ENCODE results near the gene IL17A. TPM values are rescaled to one million over a fixed set of nuclear protein-coding genes. Genes with fewer than 3 reads are reported as not detected.
"Not testable (repeated sequence)": the region's sequence is repeated elsewhere in the genome, so short reads cannot be mapped to it uniquely, and the experiment has no call there.

IL17A gene
- polyA plus RNA-seq, 12 donors: not detected

DNA sequence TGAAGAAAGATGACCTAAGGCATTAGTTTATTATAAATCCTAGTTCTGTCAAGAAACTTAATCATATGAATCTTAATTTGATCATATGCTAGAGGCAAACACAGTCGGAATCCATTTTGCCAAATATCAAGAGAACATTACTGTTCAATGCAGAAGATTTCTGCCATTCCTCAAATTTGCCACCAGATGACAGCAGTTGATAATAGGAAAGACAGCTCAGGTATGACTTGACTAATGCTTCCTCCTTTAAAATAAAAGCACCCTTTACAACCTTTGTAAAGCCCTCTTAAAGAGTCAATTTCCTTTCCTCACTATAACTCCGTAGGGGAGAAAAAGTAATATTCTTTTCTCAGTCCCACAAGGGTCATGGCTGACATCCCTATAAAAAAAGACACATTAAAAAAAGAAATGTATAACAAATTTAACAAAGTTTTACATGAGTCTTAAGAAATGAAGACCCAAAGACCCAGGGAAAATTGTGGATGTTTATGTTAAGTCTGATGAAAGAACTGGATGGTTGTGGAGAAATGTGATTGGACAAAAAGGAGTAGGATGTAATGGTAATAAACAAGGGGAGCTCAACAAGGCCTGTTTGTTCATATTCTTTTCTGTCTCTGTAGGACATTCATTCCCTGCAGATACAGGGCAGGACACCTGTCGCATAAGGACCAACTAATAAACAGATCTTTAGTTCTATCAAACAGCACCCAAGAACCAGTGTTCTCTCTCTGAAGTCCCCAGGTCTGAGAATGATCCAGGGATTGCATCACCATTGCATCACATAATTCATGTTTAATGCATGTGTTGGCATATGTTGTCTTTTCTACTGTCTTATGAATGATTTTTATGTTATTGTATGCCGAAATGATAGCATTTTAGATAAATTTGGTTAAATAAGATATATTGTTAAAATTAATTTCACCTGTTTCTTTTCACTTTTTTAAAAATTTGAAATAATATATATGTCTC, 23.0 kb upstream of the IL17A start:
- DNase-seq: no peak

DNA sequence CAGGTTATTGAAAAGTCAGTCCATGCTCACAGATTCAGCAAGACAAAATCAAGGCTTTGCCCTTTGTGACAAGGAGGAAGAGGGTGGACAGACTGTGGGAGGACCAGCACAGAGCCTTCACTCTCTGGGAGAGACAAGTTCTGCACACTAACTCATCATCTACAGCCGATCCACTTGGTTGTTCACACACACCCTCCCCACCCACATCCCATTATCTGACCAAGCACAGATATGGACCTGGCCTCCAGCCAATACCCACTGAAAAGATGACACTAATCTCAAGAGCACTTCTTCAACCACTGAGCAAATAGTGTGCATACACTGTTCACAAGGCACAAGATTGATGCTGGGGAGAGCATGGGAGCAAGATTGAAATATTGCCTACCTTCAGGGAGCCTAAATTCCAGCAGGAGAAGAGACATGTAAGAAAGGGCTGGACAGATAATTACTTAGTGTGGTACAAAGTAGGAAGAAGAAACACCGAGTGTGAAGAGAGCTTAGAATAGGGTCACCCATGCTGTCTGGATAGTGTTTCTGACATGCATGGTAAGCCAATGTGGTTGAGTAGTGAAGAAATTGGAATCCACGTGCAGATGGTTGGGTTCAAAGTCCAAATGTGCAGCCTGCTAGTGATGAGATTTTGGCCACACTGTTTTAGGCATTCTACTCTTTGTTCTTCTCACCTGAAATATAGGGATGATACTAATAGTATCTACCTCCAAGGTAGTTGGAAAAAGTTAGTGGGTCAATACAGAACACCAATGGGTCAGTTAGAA, 21.7 kb upstream of the IL17A start:
- no peak for DNase-seq

DNA sequence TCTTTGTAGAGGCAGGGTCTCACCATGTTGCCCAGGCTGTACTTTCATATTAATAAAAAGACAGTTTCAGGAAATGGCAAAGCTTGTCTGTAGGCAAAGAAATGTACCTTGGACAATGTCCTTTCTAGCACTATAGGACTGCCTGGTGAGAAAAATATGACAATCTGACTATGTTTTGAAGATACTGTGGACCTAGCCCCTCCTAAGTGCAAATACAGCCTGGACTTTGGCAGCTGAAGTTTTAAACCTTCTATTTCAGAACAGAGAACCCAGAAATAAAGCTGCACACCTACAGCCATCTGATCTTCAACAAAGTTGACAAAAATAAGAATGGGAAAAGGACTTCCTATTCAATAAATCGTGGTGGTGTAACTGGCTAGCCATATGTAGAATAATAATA, 18.9 kb upstream of the IL17A start:
- no peak for DNase-seq

DNA sequence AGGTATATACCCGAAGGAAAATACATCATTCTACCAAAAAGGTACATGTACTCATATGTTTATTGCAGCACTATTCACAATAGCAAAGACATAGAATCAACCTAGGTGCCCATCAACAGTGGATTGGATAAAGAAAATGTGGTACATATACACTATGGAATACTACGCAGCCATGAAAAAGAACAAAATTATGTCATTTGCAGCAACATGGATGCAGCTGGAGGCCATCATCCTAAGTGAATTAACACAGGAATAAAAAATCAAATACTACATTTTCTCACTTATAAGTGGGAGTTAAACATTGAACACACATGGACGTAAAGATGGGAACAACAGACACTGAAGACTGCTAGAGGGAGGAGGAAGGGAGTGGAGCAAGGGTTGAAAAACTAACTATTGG, 17.8 kb upstream of the IL17A start:
- not testable (repeated sequence) for DNase-seq

DNA sequence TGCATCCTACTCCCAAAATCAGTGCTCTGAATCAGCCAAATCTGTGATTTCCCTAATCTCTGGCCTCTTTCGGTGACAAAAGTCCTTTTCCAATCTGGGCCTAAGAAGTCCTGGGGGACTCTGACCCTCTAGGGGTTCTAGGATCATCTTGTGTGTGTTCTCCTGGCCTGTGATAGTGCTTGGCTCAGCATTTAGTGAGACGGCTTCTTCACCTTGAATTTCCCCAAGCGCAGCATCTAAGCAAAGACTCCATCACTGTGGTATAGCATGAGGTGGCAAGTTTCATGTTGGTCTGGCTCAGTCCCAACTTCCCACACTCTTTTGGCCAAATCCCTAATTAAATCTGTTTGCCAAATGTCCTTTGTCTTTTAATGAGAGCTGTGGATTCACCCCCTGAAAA, 12.1 kb upstream of the IL17A start:
- DNase-seq: no peak

DNA sequence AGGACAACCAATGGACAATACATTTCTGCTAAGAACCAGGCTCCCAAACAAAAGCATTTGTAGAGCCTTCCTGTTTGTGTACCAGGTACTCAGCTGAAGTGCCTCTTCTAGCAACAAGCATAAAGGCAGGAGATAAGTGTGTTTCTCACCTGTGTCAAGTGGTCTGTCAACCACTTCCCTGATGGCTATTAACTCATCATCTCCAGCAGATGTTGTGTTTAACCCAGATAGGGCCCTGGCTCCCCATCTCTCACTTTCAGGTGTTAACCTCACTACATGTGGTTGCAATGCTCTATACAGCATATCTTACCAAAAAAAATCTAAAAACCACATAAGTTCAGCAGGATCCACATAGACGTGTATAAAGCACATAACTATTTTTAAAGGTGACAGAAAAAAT, 9.6 kb upstream of the IL17A start:
- DNase-seq: no peak

DNA sequence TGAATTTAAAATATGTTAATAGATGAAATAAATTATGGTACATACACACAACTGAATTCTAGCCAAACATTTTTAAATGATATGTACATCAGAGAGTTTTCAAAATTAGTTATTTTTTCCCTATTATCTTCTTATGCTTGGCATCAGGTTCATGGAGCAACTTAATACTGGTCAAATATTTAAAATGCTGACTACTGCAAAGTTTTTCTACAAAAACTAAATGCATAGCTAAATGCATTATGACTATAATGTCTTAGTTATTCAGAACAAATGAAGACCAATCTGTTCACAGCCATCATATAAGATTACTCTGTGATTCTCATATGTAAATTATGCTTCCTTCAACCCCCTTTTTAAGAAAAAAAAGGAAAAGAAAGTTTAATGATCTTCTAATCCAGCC, 8.2 kb upstream of the IL17A start:
- DNase-seq: no peak

DNA sequence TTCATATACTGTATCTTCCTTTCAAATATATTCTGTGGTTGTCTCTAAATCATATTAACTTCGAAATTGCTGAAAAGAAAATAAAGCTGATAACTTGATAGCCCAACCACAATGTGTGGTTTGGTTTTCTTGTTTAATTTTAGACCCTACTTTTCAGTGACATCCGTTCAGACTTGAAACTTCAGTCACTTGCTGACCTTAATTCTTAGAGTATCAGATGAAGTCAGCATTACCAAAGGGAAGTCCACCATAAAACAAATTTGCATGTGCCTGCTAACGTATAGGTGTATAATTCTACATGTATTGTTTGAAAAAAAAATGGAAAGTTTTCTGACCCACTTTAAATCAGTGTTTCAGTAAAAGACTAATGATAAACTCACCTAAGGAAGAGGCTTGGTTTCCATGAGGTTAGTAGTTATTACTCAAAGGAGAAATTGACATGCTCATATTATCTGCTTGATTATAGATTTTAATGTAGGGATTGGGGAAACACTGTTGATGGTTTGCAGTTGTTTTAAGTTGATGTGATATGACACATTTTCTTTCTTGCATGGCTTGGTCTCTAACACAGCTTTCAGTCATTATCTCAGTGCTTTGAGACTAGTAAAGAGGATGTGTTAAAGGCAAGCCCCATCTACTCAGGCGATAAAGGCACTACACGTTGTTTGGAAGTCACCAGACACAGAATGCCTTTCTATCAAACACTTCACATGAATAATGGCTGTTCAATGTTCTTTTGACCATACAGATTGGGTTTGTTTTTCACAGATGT, 5.2 kb upstream of the IL17A start:
- no peak for DNase-seq

DNA sequence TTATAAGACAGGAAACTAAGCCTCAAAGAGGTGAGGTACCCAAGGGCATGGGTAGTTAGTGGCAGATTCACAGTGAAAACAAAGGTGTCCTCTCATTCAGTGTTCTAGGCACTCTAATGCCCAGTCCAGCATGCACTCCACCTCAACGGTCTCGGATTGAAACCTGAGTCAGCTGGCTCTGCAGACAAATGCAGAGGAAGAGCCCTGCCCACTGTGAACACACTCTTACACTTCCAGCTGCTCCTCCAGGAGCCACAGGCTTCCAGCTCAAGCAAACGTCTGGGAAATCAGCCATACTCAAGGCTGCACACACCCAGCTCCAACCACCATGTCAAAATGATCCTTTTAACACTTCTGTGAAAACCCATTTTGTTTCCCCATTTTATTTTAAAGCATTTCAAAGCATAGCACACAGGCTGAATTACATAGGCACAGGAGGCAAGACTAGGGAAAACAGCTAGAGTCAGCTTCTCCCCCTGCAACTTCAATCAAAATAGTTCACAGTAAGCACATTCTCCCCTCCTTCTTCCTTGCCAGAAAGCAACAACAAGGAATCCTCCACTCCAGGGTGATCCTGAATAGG, 3.0 kb upstream of the IL17A start:
- no peak for DNase-seq

DNA sequence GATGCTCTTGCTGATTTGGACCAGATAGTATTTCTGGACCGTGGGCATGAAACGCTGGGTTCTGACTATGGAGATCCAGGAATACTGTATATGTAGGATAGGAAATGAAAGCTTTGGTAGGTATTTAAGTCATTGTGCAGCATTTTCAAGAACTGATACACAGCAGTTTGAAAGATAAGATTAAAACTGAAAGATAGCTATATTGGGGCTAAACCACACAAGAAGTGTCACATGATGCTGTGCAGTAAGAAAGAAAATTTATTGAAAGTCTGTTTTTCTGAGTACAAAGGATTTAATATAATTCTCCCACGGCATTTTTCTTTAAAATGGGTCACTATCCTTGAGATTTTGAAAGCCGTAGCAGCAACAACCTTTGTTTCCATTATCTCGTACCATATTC, 305 bp downstream of the IL17A start:
- no peak for DNase-seq

DNA sequence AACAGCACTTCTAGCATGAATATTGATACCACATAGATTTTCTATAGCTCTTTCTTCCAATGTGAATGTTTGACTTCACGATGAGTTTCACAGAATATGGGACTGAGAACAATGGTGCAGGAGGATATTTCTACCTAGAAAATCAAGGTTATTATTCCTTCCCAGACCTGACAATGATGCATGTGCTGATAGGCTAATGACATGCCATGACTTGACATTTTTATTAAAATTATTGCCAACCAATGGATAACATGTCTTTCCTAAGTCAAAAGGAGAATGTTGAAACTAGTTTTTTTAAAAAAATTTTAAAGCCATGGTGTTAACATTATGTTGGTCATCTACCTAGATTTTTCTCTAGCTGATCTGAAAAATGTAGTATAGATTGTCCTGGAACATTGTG, 923 bp downstream of the IL17A start:
- DNase-seq: no peak

DNA sequence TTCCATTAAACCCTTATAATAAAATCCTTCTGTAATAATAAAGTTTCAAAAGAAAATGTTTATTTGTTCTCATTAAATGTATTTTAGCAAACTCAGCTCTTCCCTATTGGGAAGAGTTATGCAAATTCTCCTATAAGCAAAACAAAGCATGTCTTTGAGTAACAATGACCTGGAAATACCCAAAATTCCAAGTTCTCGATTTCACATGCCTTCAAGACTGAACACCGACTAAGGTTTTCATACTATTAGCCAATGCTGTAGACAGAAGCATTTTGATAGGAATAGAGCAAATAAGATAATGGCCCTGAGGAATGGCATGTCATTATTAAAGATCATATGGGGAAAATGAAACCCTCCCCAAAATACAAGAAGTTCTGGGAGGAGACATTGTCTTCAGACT, 3.8 kb downstream of the IL17A start:
- no peak for DNase-seq

DNA sequence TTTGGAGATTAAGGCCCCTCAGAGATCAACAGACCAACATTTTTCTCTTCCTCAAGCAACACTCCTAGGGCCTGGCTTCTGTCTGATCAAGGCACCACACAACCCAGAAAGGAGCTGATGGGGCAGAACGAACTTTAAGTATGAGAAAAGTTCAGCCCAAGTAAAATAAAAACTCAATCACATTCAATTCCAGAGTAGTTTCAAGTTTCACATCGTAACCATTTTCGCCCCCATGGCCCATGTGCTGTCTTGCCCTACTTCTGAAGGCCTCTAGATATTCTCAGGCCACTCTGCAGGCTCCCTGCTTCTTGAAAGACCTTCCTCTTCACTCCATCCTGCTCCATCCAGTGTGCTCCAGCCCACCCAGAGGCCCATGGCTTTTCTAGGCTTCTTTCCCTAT, 4.2 kb downstream of the IL17A start:
- DNase-seq: no peak

DNA sequence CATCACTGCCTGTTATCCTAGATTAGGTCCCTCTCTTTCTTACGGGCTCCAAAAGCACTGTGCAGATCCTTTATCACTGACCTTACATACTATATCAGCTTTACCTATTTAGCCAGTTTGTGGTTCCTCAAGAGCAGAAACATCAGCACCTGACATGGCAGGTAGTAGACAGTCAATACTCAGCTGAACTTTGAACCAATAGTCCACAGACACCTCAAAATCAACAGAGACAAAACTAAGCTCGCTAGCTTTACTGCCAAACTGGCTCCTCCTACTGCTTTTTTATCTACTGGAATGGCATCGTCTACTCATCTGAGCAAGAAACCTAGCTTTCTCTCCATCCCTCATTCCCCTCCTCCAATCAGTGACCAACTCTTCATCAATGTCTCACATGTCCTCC, 5.6 kb downstream of the IL17A start:
- DNase-seq: no peak

DNA sequence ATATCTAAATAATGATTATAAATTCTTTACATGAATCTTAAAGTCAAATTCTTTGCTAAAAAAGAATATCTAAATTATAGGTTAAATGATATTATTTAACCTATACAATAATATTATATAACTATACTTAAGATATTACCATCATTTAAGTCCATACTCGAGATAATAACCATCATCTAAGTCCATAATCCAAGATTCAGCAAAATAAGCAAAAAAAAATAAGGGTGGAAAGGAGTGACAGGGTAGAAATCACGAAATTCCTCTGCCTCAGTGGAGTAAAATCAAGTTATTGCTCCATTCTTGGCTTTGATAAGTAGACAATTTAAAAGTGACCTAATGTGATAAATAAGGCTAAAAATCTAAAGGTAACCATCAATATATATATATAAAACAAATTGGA, 9.7 kb downstream of the IL17A start:
- DNase-seq: no peak

DNA sequence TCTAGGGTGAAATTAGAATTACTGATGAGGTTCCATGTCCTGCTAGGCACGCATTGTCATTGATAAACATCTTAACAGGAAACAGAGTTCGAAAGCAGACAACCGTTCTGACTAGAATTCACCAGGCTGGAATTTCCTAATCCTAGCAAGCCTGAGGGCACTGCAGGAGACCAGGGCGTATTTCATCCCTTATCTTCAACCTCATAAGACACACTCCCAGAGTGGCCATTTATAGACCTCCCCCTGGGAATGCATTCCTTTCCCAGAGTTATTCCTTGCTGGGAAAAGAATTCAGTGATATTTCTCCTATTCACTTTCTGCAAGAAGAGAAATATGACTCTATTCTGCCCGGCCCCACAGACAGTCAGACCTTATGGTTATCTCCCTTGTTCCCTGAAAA, 13.9 kb downstream of the IL17A start:
- not testable (repeated sequence) for DNase-seq

DNA sequence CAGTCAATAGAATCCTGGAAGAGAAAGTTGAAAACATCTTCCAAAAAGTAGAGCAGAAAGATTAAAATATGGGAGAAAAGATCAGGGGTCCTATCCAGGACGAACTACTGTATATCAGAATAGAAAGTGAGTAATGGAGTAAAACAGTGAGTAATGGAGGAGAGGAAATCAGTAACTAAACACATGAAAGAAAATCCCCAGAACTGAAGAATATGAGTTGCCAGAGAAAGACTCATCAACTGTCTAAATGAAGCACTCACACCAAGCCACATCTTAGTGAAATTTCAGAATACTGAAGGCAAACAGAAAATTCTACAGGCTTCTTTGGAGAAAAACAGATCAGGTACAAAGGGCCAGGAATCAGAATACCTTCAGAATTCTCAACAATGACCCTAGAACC, 14.9 kb downstream of the IL17A start:
- no peak for DNase-seq

DNA sequence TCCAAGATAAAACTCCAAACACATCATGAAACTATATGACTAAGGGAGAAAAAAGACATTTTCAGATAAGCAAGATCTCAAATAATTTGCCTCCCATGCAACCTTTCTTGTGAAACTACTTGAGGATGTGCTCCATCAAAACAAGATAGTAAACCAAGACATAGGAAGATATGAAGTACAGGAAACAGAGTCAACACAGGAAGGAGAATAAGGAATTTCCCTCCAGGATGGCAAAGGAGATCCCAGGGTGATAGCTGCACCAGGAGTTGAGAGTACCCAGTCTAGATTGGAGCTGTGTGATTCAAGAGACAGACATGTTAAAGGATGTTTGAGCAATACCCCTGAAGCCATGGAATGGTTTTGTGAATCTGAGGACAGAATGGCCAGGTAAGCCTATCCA, 15.3 kb downstream of the IL17A start:
- no peak for DNase-seq

DNA sequence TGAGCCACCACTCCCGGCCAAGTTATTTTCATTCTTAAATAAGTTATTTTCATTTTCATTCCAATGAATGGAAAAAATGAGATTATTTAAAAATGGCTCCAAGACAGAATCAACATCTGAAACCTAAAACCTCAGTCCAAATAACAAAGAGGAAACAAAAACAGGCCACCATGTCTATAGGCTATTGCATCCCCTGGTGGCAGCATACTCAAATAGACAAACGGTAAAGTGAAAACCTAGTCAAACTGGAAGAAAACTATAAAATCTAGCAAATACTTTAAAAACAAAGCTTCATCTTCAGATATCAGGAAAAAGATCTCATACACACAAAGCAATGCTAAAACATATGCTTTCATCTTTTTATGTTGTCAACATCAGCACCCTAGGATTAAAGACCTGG, 20.9 kb downstream of the IL17A start:
- DNase-seq: no peak

DNA sequence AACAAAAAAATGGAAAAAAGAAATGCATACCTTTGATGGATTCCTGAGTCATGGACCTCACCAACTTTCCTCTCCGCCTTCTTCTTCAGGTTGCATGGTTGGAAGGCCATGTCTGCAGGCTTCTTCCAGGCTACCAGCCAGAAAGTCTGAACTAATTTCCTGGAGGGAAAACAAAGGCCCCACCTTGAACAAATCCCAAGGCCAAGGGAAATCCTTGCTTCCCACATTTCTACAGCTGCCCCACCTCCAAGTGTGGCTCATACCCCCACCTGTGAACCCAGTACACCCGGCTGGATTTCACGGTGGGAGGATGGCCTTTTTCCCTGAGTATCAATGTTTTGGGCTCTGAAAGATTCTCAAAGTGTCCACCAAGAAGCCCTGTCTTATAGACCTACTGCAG, 22.4 kb downstream of the IL17A start:
- no peak for DNase-seq

DNA sequence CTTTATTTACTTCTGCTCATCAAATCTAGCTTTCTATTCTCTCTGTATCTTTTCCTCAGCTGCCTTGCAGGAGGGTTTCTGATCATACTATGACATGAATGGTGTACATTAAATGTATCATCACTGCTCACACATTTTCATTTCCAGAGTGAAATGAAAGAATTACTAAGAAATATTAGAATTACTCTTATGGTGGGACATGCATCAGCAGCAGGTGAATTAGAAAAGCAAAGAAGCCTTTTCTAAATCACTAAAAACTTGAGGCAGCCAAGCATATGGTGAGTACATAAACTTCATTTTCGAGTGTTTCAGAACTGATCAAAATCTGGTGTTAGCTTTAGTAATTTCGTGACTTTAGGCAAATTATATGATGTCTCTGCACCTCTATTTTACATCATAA, 23.6 kb downstream of the IL17A start:
- no peak for DNase-seq

DNA sequence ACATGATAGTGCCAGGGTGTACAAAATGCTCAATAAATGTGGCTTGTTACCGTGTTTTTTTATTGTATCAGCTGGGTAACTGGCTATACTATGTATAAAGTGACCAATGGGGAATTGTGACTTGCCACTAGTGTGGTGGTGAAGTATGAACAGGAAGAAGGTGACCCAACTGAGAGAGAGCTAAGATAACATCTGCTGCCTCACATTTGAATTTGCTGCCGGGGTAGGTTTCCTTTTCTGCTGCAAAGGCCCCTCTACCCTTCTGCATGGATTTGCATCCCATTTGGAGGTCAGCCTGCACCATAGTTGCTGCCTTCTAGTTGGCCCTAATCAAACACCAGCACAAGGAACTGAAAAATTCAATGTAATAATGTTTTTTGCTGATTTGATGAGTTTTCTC, 24.1 kb downstream of the IL17A start:
- no peak for DNase-seq
